A673 (cell line): ENCODE data around the gene FTO. TPM values are rescaled to one million over a fixed set of nuclear protein-coding genes. Genes with fewer than 3 reads are reported as not detected.
A peak's percentile ranks its signal among the peaks of the same experiment; 100 is the strongest.

Experiments used
- BruUV-seq: library from RNA; stranded (reverse); fragments of 400-500 nt; replicated peaks from 2 replicates; lab custom pipeline; 2021; lab: Mats Ljungman, UMichigan
- CTCF ChIA-PET: fragments of 300-600 bp; sonication (Branson Sonifier 250); formaldehyde crosslinking; loops from one replicate; lab custom pipeline; 2022; ENCODE audit warnings: antibody characterized with exemption; lab: Charles Lee
- POLR2A ChIA-PET: fragments of 300-600 bp; sonication (Branson Sonifier 250); formaldehyde crosslinking; loops from one replicate; lab custom pipeline; 2022; ENCODE audit warnings: antibody characterized with exemption; ENCODE audit not compliant: low non-redundant PET; lab: Charles Lee
- DNase-seq: peaks from one replicate; pipeline ENCODE4 v3.0.0-alpha.2; 2015; ENCODE audit warnings: low spot score
- H3K27ac ChIP-seq: fragments of 200-600 bp; sonication (generic); 2 replicates; pipeline ENCODE4 v1.5.1; 2016; ENCODE audit warnings: mixed run types, low read depth, mild to moderate bottlenecking, mixed read lengths, antibody characterized with exemption, low read length; ENCODE audit not compliant: poor library complexity, severe bottlenecking
- H3K27me3 ChIP-seq: fragments of 200-600 bp; sonication (generic); replicated peaks from 2 replicates; pipeline ENCODE4 v1.6.1; 2017; ENCODE audit warnings: mixed run types, low read depth, mild to moderate bottlenecking, mixed read lengths, antibody characterized with exemption, low read length; ENCODE audit not compliant: insufficient read depth, poor library complexity
- H3K36me3 ChIP-seq: fragments of 200-600 bp; sonication (generic); 2 replicates; pipeline ENCODE4 v1.6.1; 2016; ENCODE audit warnings: mixed run types, mild to moderate bottlenecking, mixed read lengths, antibody characterized with exemption, low read length; ENCODE audit not compliant: insufficient read depth, poor library complexity, severe bottlenecking
- H3K4me1 ChIP-seq: fragments of 200-600 bp; sonication (generic); 2 replicates; pipeline ENCODE4 v1.6.1; 2017; ENCODE audit warnings: mixed run types, mild to moderate bottlenecking, mixed read lengths, antibody characterized with exemption, low read length; ENCODE audit not compliant: insufficient read depth, poor library complexity, severe bottlenecking
- H3K4me3 ChIP-seq: fragments of 200-600 bp; sonication (generic); 2 replicates; pipeline ENCODE4 v1.5.1; 2016; ENCODE audit warnings: low read depth, mixed run types, mild to moderate bottlenecking, mixed read lengths, low read length; ENCODE audit not compliant: poor library complexity, severe bottlenecking
- H3K9me3 ChIP-seq: fragments of 200-600 bp; sonication (generic); 2 replicates; pipeline ENCODE4 v1.6.1; 2016; ENCODE audit warnings: mixed run types, low read depth, mild to moderate bottlenecking, mixed read lengths, antibody characterized with exemption, low read length; ENCODE audit not compliant: poor library complexity, severe bottlenecking
- EZH2 ChIP-seq: fragments of 200-600 bp; sonication (generic); IDR thresholded peaks from 2 replicates; pipeline ENCODE4 v1.6.1; 2017; ENCODE audit warnings: borderline replicate concordance, low read depth, mild to moderate bottlenecking, mixed read lengths, antibody characterized with exemption, low read length; ENCODE audit not compliant: poor library complexity, severe bottlenecking
- intact Hi-C: fragments of 100-400 bp; cut with micrococcal nuclease; formaldehyde crosslinking; loops from one replicate; pipeline ENCODE4 v1.10.0; 2022; ENCODE audit not compliant: unreplicated experiment
- total RNA-seq: library from RNA; stranded (reverse); gene quantifications from 2 replicates; pipeline ENCODE4 v1.2.3, GENCODE V29; 2021
- TF ChIP-seq, protein P1 (sequence below): fragments of 300-800, 200-600 bp; sonication (generic); conservative IDR thresholded peaks from 2 replicates; pipeline ENCODE4 v1.5.1; 2017; ENCODE audit warnings: low read depth, mild to moderate bottlenecking, antibody characterized with exemption, low read length, moderate library complexity, mixed read lengths

FTO gene
- total RNA-seq, 1 experiment from 2014 or later = 73.4 TPM

DNA sequence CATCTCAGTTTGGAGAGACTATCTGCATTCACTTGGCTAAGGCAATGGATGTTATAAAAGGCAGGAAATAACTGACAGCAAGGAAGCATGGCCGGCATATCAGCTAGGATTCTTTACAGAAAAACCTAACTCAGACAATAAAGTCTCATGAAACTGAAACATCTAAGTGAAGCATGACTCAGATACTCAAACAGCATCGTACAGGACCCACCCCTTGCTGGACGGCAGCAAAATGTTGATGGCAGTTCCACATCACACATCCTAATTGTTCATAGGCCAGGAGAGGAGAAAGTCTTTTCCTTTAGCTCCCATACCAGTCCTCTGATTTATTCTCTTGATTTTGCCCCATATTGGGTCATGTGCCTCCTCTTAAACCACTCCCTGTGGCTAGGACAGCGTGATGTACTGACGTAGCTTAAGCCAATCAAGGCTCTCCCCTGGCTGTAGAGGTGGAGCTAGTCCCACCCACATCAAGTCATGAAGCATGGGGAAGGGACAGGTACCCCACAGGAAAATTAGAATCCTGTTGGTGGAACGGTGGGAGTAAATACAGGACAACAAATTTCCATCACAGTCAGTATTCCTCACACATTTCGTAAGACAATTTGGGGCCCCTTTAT is 403.7 kb downstream of the FTO start:
- H3K27me3 ChIP-seq = no peaks in the 10 kb centered on the region
- intact Hi-C loops = no loop called here
- TF ChIP-seq, protein P1, sequence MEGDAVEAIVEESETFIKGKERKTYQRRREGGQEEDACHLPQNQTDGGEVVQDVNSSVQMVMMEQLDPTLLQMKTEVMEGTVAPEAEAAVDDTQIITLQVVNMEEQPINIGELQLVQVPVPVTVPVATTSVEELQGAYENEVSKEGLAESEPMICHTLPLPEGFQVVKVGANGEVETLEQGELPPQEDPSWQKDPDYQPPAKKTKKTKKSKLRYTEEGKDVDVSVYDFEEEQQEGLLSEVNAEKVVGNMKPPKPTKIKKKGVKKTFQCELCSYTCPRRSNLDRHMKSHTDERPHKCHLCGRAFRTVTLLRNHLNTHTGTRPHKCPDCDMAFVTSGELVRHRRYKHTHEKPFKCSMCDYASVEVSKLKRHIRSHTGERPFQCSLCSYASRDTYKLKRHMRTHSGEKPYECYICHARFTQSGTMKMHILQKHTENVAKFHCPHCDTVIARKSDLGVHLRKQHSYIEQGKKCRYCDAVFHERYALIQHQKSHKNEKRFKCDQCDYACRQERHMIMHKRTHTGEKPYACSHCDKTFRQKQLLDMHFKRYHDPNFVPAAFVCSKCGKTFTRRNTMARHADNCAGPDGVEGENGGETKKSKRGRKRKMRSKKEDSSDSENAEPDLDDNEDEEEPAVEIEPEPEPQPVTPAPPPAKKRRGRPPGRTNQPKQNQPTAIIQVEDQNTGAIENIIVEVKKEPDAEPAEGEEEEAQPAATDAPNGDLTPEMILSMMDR = no peak
- TF ChIP-seq EZH2 = no peak
- no peaks in the 10 kb centered on the region for H3K4me1 ChIP-seq
- CTCF ChIA-PET = no interaction called here
- DNase-seq = no peak
- POLR2A ChIA-PET = no interaction called here
- no TSS peak for BruUV-seq
- no peaks in the 10 kb centered on the region for H3K36me3 ChIP-seq
- no peaks in the 10 kb centered on the region for H3K9me3 ChIP-seq
- no peak overlapping the region for H3K27ac ChIP-seq
- no peak overlapping the region for H3K4me3 ChIP-seq

DNA sequence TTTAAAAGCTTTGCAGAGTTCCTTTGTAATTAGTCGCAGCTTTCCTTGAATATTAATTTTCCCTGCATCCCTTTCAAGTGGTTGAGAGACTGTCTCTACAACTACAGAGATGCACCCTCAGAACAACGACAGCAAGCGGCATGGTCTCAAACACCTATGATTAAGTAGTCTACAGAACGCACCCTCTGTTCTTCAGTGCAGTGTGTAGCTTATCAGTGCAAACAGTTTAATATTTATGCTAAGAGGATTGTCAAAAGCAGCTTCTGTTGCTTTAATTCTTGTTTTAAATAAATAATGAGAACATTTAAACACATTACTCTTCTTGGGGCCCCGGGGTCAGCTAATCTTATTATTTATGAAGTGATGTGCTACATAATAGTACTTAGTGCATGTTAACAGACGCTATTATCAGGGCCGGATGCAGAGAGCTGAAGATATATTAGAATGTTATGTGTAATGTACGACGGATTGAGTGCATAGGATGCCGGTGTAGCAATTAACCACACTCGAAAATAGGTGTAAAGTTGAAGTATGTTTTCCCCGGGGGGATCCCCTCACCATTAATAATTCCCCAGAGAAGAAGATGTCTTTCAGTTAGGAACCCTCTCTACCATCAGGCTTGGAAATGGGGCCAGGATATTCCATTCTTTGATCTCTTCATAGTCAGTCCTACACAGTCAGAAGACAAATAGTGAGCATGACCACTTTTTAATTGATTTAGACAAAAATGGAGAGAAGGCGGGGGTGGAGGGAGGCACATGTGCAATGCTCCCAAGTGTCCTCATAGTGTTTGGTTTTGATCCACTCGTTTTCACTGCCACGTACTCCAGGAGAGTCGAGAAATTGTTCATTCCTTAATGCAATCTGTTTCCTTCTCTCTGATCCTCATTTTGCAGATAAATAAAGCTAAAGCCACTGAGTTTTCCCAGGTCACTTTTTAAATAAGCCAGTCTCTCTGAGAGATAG is 406.3 kb downstream of the FTO start:
- H3K9me3 ChIP-seq = no peaks in the 10 kb centered on the region
- H3K36me3 ChIP-seq = no peaks in the 10 kb centered on the region
- no peak overlapping the region for H3K27ac ChIP-seq
- ChIA-PET CTCF (no interaction called here), POLR2A (no interaction called here)
- no peaks in the 10 kb centered on the region for H3K4me1 ChIP-seq
- DNase-seq = peak; percentile 9
- H3K4me3 ChIP-seq = no peak overlapping the region
- BruUV-seq = no TSS peak
- TF ChIP-seq, protein P1 = no peak
- TF ChIP-seq EZH2 = no peak
- H3K27me3 ChIP-seq = no peaks in the 10 kb centered on the region
- intact Hi-C loops = no loop called here

DNA sequence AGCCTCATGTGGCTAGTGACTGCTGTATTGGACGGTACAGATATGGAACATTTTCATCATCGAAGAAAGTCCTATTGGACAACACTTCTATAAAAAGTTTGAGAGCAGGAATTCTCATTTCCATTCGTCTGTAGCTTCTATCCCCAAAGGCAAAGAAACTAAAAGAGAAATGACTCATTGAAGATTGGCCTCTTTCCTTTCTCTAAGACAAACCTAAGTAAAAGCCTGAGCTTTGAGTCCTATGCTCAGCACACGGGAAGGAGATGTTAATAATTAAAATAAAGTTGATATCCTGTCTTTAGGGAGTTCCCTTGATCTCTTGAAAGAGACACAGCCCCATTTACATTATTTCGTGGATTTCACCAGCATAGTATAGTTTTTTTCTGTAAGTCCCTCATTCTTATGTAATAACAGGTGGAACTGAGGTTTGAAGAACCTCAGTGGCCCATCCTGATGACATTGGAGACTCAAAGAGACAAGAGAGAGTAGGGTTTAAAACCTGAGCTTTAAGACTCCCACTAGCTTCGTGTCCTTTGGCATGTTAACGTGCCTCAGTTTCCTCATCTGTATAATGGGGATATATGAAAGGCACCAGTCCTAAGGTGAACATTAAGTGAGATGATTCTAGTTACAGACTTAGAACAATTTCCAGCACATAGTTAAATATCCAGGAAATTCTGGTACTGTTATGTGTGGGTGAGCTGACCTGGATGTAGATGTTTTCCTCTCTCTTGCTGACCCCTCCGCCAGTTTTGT is 408.7 kb downstream of the FTO start:
- intact Hi-C loops = no loop called here
- BruUV-seq = no TSS peak
- TF ChIP-seq, protein P1 = no peak
- TF ChIP-seq EZH2 = no peak

More for the DNA sequence above, 408.7 kb downstream of the FTO start:
- Histone ChIP-seq H3K9me3 (no peaks in the 10 kb centered on the region), H3K27ac (no peak overlapping the region), H3K4me1 (no peaks in the 10 kb centered on the region), H3K36me3 (no peaks in the 10 kb centered on the region), H3K4me3 (no peak overlapping the region), H3K27me3 (no peaks in the 10 kb centered on the region)
- no peak for DNase-seq
- POLR2A ChIA-PET = no interaction called here
- CTCF ChIA-PET = no interaction called here
